MV-4-11 (cell line): ENCODE data around the gene SPATA12.
"Not testable (repeated sequence)": the region's sequence is repeated elsewhere in the genome, so short reads cannot be mapped to it uniquely, and the experiment has no call there.

Experiments
- DNase-seq: peaks from one replicate; lab custom pipeline; 2025; lab: John Stamatoyannopoulos, UW

The SPATA12 gene

DNA sequence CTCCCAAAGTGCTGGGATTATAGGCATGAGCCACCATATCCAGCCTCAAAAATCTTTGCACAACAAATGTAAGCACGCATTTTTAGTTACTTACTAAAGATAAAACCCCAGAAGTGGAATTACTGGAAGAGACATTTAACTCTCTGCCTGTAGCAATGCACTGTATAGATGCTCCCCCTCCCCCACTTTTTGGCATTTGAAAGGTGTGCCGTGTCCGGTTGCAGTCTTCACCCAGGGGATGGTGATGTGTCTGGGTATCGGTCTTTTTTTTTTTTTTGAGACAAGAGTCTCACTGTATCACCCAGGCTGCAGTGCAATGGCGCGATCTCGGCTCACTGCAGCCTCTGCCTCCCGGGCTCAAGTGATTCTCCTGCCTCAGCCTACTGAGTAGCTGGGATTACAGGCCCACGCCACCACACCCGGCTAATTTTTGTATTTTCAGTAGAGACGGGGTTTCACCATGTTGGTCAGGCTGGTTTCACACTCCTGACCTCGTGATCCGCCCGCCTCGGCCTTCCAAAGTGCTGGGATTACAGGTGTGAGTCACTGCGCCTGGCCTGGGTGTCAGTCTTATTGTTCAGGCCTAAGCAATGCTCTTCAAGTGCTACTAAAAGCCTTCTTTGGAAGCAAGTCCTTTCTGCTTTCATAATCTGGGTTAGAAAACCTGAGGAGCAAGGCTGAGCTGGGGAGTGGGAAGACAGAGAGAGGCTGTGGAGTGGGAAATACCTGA, 23.0 kb downstream of the SPATA12 start:
- not testable (repeated sequence) for DNase-seq

DNA sequence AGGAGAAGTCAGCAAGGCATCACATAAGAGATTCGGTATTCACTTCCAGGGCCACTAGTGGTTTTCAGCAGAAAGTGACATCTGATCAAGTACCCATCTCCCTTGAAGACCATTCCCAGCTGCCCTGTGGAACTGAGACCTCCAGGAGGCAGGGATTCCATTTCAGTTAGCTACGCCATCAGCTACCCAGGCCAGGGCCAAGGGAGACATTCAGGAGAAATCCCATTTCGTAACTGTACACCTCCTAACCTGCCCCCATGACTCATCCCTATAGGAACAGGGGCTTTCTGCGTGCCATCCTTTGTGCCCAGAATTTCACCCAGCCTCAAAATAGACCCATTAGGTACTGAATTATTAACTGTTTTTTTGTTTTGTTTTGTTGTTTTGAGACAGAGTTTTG, 24.7 kb downstream of the SPATA12 start:
- DNase-seq: no peak

DNA sequence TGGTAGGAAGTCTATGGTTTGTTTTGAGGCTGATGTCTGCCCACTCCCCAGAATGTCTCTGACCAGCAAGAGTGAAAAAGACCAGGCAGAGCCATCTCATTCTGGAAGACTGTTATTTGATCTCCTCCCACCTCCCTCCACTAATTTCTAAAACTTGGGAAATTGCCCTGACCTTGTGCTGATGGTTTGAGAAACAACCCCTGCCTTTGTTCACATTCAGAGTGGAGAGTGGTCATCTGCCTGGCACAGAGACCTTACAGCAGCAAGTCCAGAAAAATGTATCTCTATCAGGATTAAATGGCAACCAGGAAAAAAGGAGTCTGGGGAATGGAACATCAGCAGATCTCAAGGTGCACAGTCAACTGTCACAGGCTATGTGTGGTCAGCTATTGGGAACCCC, 25.7 kb downstream of the SPATA12 start:
- DNase-seq: no peak

DNA sequence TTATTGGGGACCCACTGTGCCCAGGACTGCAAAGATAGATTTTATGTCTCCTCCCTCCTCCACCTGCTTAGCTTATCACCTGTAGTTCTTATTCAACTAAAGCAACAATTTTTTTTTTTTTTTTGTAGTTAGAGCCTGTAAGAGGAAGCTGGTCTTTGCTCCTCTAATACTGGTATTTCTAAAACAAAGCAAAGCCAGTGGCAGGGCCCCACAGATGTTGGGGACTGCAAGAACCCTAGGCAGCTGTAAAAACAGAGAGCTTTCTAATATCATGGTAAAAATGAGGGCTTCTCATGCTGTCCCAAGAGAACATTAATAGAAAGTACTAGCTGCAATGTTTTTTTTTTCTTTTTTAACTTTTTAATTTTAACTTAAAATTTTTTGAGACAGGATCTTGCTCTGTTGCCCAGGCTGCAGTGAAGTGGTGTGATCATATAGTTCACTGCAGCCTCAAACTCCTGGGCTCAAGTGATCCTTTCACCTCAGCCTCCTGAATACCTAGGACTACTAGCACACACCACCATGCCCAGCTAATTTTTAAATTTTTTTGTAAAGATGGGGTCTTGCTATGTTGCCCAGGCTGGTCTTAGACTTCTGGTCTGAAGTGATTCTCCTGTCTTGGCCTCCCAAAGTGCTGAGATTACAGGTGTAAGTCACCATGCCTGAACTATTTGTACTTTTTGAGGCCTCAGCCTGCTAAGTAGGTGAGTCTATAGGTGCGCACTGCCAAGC, 27.1 kb downstream of the SPATA12 start:
- DNase-seq: no peak

DNA sequence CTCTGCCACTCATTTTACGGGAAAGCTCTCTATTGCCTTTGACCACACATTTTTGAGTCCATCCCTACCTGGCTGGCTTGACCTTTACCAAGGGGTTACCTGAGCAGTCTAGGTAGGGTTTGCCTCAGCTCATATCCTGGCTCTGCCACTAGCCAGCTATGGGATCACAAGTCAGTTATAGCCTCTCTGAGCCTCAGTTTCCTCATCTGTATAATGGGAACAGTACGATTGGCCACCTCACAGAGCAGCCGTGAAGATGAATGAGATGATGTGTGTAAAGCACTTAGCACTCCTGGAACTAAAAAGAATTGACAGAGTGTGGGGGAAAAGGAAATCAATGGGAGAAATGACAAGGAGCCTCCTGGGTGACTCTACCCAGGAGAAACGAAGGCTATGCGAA, 28.0 kb downstream of the SPATA12 start:
- no peak for DNase-seq

DNA sequence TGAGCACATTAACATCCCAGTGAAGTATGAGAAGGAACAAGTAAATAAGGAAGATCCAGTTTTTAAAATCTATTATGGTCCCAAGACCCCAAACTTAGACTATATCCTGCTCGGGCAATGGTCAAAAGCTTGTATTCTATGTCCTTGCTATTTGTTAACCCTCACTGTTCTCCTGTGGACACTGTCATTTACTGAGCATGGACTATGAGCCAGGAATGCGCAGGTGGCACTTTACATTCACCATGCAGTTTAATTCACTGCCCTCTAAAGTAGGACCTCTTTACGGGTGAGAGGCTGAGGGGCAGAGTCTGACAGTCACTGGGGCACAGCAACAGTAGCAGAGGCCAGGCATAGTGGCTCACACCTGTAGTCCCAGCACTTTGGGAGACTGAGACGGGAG, 28.6 kb downstream of the SPATA12 start:
- DNase-seq: no peak

DNA sequence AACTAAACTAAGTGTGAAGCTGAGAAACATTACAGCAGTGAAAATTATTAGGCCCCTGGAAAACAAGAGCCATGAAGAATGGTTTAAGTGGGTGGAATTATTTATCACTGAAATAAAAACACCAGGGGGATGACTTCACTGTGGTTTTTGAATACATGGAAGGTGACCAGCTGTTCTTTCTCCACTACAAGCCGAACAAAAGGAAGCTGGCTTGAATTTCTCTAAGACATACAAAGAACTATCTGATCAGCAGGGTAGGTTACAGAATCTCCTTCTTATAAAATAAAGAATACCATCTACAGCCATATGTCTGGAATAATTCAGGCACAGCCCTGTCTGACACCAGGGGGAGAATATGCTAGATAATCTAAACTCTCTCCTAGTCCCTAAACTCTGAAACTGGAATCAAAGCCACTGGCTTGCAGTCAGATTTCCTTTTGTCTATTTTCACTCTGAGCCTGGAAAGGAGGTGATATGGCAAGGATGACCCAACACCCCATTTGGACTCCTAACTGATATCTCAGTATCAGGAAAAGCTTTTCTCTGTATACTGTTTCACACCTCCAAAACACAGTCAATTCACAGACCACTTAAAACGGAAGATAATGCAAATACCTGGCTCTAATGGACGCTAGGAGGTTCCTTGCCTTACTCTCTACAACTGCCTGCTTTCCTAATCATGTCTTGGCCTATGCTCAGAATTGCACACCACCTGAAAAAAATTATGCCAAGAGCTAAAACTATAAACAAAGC, 31.2 kb downstream of the SPATA12 start:
- no peak for DNase-seq

DNA sequence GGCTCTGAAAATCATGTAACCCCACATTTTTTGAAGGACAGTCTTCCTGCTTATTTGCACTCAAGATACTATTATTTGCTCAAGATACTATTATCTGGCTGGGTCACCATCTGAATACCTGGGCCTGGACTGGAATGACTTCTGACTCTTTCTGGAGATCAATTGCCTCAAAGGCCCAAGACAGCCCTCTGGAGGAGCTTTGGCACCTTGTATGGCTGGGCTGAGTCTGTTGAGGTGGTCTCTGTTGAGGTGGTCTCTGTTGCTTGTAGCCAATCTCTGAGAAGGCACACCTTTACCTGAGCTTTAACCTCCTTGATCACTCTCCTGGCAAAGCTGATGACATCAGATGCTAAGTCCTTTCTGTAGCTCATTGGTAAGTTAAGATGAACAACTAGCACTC, 33.0 kb downstream of the SPATA12 start:
- no peak for DNase-seq

DNA sequence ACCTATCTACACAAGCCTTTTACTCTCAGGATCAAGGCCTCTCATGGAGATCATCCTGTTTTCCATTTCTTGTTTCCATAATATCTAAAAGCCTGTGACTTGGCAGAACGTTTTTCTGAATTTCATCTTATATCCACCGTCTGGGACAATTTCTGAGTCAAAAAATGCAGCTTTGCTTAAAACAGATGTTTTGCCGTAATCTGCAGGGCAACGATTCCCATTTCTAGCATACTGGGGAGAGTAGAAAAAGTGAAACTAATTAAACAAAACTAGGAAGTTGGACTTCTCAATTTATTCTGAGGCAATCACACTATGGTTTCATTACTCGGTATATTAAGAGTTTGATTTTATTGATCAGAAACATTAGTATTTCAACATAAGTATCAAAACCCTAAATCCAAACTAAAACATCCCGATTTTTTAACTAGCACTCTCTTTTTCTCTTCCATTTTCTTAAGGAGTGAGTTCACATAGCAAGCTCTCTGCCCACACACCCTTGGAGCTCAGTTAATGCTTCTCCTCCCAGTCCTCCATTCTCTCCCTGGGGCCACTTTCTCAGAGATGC, 33.6 kb downstream of the SPATA12 start:
- DNase-seq: peak; percentile 63

DNA sequence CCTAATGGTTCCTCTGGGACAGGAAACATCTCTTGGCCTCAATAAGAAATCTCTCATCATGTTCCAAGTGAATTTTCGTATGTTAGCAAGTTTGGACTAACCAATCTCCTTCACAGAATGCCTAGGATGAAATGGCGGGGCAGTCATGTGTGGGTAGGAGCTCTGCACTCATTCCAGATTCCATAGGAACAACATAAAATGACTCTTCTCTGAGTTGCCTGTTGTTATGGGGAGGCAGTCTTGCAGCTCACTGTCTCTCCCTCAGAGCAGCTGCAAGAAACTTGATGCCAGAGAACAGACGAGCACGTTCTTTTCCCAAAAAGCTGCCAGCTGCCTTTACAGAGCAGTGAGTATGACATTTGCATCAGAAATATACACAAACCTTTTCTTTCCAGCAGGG, 34.1 kb downstream of the SPATA12 start:
- DNase-seq: no peak

DNA sequence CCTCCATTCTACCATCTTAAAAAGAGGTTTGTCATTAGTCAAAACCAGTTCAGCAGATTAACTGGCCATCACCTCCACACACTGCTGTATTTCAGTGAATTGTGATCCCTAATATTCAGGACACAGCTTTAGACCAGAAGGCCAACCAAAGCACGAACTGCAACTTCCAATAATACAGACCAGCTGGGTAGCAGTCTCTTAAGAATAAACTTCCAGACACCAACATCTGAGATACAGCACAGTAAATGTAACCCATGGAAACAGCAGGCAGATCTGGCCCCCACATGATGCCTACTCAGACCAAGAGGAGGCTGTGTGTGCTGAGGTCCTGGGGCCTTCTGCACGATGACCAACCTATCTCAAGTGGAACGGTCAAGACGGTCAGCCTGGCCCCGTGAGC, 34.9 kb downstream of the SPATA12 start:
- no peak for DNase-seq

DNA sequence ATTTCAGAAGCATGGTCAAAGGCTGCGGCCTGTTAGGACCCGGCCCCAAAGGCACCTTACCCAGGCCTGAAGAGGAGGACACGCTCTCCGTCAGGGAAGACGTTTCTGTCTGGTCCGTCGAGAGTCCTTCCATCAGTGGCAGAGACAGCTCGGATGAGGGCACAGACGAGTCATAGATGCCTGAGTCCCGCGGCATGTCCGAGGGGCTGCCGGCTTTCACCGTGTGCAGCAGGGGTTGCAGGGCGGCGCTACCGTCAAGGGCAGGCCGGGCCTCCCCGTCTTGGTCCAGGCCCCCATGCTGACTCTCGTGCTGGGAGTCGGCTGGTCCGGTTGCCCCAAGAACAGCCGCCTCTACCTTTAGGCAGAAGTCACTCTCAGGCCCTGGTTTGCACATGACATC, 37.1 kb downstream of the SPATA12 start:
- no peak for DNase-seq

DNA sequence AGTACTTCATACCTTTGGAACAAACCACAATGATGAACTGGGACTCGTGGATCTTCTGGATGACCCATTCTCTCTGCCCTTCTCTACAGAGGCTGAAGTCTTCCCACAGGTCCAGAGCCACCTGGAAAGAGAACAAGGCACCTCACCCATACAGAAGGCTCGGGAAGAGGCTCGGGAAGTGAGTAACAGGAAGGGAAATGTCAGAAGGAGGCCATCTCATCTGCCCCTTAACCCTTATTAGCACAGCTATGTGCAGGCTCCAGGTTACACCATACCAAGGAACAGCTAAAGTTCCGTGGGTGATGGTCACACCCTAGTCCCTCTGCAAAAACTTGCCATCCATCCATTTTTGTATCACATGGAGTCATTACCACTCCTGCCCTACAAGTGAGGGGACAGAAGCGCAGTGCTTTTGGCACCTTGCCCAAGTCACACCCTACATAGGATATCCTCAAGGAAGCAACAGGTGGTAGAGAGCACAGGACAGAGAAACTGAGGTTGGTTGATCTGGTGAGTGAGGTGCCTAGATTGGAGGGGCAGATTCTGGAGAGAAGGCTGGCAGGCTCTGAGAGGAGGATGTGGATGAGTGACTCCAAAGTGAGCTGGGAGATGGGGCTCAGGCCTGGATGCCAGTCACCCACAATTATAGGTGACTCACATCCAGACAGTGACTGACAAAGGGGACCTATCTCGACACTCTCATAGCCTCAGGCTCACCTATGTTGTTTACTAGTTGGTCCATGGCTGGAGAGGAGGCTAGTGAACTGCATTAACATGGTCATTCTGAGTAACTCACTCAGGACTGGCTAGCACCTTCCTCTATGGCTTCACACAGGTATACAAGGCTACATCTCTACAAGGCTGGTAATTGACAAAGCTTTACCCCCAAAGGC, 38.2 kb downstream of the SPATA12 start:
- DNase-seq: no peak

DNA sequence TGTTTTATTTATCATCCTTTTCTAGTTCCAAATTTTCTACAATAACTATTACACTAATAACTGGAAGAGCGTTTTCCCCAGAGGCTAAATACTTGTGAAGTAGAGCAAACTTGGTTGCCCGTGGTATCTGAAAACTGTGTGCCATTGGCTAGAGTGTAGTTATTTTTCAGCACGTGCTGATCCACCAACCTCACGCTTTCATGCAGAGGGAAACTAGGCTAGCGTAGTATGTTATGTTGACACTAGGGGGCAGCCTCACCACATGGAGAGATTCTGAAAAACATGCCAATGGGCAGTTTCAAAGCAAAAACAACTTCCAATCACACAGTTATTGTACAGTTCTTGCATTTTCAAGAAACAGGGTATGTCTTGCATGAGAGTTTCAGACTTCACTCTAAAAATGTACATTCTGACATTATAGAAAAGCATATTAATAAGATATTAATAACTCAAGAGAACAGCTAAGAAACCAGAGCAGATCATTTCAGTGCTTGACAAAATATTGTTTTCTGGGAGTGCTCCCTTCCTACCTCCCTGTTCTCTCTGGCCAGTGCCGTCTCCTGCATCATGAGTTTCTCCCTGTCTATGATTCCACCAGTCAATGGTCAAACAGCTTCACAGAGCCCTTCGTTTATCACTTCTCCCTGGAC, 39.7 kb downstream of the SPATA12 start:
- DNase-seq: peak; percentile 62

DNA sequence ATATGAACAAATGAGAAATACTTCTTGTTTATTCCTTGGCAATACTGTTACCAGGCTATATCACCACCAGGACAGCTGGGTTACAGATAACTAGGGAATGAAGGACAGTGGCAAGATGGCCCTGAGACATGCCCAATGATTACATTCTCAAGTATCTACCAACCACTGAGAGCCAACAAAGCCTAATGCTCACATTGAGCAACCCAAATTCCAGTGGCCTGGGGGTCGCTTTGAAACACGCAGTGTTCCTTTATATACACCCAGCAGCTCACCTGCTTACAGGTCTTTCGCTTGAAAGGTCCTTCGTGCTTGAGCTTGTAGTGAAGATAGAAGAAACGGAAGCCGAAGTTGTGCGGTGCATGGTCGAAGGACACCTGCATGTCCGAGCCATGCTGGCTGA, 45.1 kb downstream of the SPATA12 start:
- no peak for DNase-seq

DNA sequence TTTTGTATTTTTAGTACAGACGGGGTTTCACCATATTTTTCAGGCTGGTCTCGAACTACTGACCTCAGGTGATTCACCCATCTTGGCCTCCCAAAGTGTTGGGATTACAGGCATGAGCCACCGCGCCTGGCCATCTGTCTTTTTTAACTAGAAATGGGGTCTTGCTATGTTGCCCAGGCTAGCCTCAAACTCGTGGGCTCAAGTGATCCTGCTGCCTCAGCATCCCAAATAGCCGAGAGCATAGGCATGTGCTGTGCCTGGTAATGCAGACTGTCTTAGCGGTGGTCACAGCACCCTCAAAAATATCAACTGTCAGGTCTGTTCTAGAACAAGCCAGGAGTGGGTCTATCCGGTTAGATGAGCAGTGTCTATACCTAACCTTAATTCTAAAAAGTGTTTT, 48.2 kb downstream of the SPATA12 start:
- DNase-seq: no peak

DNA sequence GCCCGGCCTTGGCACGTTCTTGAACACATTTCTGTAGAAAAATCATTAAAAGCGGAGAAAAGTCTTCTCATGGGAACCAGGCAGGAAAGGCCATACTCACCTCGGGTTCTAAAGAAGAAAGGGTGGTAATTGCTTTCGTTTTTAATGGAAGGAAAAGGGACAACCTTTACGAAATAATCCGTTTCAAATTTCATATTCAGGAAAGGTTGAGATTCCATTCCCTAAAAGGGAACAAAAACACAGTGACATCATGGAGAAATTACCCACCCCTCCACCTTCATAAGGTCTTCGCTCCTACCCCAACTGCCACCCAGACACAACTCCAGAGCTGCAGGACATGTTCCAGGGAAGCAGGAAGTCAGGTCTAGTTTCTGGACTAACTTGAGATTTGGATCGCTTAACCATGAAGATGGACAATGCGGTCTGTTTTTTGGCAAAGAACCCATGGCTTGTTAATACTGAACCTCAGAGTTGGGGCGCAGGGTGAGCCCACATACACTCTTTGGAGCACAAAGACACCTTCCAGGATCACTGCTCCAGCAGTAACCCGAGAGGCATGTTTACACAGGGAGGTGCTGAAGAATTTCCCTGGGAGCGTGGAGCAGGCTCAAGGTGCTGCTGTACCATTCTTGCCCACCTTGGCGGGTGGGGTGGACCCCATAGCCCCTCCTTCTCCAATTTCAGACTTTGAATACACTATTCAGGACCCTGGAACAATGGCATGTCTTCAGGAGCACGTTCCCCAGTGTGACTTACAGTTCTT, 49.2 kb downstream of the SPATA12 start:
- DNase-seq: no peak

DNA sequence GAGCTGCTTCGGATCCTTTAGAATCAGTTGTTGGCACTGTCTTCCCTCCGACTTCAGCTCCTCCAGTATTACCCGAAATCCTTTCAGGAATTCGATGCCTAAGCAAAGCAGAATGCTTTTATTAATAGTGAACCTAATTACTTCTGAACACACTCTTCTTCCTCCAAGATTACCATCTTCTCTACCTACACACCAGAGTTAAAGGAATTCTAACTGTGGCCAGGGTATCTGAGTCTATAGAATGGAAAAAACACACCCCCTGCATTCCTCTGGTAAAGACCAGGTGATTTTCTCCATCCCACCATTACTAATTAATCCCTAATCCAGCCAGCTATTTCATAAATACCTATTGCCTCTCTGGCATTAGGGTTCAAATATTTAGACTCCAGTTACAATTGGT, 49.8 kb downstream of the SPATA12 start:
- DNase-seq: no peak

DNA sequence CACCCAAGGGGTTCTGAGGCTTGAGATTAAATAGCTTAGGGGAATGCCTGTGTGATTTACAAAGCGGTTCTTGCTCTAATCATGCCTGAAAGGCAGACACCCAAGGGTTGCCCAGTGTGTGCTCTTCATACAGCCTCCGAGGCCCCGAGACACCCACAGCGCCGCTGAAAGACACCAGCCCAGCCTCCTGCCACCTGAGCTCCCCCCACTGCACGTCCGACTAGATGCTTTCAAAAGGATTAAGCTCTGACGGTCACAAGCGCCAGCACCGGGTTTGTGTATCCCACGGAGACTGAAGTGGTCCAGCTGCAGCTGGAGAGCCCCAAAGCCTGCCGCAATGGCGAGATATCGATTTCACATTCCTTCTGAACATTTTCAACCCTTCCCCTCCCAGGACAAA, 50.3 kb downstream of the SPATA12 start:
- DNase-seq: no peak

DNA sequence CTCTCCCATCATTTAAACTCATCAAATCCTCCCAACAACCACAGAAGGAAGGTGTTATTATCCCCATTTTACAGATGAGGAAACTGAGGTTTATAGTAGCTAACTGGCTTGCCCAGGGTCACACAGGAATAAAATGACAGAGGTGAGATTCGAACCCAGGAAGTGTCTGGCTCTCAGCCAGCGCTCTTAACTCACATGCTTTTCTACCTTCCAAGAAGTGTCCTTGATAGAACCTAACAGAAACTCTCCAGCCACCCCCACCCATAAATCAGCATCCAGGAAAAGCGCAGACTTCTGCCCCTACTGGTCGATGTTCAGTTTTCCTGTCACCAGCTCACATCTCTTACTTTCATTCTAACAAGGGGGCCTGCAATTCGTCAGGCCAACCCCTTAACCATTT, 51.7 kb downstream of the SPATA12 start:
- no peak for DNase-seq
